HG03135 (cell line): ENCODE measurements around the gene OAS2.
A peak's percentile ranks its signal among the peaks of the same experiment; 100 is the strongest.

Experiments
- ATAC-seq: cut with Tn5 transposase; IDR thresholded peaks from one replicate; pipeline ENCODE4 v1.9.1; 2021; ENCODE audit warnings: mild to moderate bottlenecking, moderate library complexity; ENCODE audit not compliant: unreplicated experiment

OAS2 gene

GRCh38 chr12:112978163-112979040 lies at the start of gene OAS2:
Gene OAS2 (plus strand): TSS chr12:112978519. CDS start chr12:112978609, 90 bp downstream.
- ATAC-seq, result peak; percentile 92

GRCh38 chr12:112928978-112929377 lies 49.3 kb upstream of the OAS2 start:
- ATAC-seq, result no peak

GRCh38 chr12:112929715-112930114 lies 48.6 kb upstream of the OAS2 start:
- no peak for ATAC-seq

- ATAC-seq, result no peak
Measured at GRCh38 chr12:112930350-112930749, 48.0 kb upstream of the OAS2 start.

- no peak for ATAC-seq
Measured at GRCh38 chr12:112932485-112933128, 45.7 kb upstream of the OAS2 start.

- ATAC-seq, result no peak
Measured at GRCh38 chr12:112933129-112933505, 45.2 kb upstream of the OAS2 start.

- no peak for ATAC-seq
Measured at GRCh38 chr12:112936264-112936663, 42.1 kb upstream of the OAS2 start.

GRCh38 chr12:112936927-112937326 lies 41.4 kb upstream of the OAS2 start:
- no peak for ATAC-seq

GRCh38 chr12:112937741-112938719 lies 40.3 kb upstream of the OAS2 start, which contains the start of gene OAS3:
Gene OAS3 (plus strand): TSS chr12:112938474. CDS start chr12:112938531, 57 bp downstream.
- ATAC-seq, result no peak

GRCh38 chr12:112938751-112939150 lies 39.6 kb upstream of the OAS2 start:
- no peak for ATAC-seq

- ATAC-seq, result peak; percentile 52
Measured at GRCh38 chr12:112939761-112940381, 38.4 kb upstream of the OAS2 start.

- ATAC-seq, result no peak
Measured at GRCh38 chr12:112941528-112942335, 36.6 kb upstream of the OAS2 start.

GRCh38 chr12:112942572-112942971 lies 35.7 kb upstream of the OAS2 start:
- no peak for ATAC-seq

- ATAC-seq, result no peak
Measured at GRCh38 chr12:112944024-112944690, 34.2 kb upstream of the OAS2 start.

GRCh38 chr12:112945515-112945914 lies 32.8 kb upstream of the OAS2 start:
- ATAC-seq, result no peak

GRCh38 chr12:112946236-112947000 lies 31.9 kb upstream of the OAS2 start:
- no peak for ATAC-seq

GRCh38 chr12:112947314-112947713 lies 31.0 kb upstream of the OAS2 start:
- no peak for ATAC-seq

GRCh38 chr12:112947761-112948160 lies 30.6 kb upstream of the OAS2 start:
- ATAC-seq, result no peak
